Left ventricle myocardium superior (tissue), 1 donor: Measurements from ENCODE around the gene NKX1-1. TPM values are rescaled to one million over a fixed set of nuclear protein-coding genes. Genes with fewer than 3 reads are reported as not detected.

Experiments used
- ATAC-seq: fragments of 200-7000 bp; cut with Tn5 transposase; one replicate; pipeline ENCODE4 v1.9.1; 2020; ENCODE audit warnings: mild to moderate bottlenecking, moderate library complexity
- DNase-seq: peaks from one replicate; pipeline ENCODE4 v3.0.0-alpha.2; 2020
- intact Hi-C: fragments of 100-400 bp; cut with micrococcal nuclease; formaldehyde crosslinking; loops from one replicate; pipeline ENCODE4 v1.11.0; 2022
- total RNA-seq: library from RNA; stranded (reverse); fragmentation: NEBNext Ultra II Directional; extraction: Animal tissue kit (Norgen Biotek cat#: 25700); gene quantifications from one replicate; pipeline ENCODE4 v1.2.1, GENCODE V29; 2021
- donor health status: DM: no; HTN: yes; CAD: no; lungs with severe emphysema.

The NKX1-1 gene
- total RNA-seq, 1 donor from 2014 or later, result not detected

DNA sequence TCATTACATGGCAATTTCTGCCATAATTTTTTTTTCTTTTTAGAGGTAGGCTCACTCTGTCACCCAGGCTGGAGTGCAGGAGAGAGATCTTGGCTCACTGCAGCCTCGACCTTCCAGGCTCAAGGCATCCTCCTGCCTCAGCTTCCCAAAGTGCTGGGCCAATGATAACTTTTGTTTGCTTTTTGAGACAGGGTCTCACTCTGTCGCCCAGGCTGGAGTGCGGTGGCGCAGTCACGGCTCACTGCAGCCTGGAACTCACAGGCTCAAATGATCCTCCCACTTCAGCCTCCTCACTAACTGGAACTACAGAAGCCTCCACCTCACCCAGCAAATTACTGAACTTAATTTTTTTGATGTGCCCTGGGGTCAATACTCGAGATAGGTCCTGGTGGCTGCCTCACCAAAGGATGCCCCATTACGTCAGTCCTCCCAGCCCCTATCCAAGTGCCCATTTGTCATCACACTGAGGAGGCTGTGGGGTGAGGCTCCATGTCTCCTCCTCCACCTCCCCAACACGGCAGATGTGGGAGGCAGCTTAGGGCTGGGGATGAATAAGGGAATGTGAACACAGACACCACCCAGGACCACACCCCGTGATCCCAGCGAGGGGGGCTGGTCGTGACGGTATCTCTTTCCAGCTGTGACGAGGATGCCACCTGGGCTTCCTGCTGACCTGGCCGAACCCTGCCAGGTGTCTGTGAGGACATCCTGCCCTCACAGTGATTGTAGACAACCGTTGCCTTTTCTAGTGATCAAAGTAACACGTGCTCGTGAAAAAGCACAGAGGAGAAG, 12.4 kb upstream of the NKX1-1 start:
- intact Hi-C loops, result no loop called here
- DNase-seq, result no peak
- no peak for ATAC-seq

DNA sequence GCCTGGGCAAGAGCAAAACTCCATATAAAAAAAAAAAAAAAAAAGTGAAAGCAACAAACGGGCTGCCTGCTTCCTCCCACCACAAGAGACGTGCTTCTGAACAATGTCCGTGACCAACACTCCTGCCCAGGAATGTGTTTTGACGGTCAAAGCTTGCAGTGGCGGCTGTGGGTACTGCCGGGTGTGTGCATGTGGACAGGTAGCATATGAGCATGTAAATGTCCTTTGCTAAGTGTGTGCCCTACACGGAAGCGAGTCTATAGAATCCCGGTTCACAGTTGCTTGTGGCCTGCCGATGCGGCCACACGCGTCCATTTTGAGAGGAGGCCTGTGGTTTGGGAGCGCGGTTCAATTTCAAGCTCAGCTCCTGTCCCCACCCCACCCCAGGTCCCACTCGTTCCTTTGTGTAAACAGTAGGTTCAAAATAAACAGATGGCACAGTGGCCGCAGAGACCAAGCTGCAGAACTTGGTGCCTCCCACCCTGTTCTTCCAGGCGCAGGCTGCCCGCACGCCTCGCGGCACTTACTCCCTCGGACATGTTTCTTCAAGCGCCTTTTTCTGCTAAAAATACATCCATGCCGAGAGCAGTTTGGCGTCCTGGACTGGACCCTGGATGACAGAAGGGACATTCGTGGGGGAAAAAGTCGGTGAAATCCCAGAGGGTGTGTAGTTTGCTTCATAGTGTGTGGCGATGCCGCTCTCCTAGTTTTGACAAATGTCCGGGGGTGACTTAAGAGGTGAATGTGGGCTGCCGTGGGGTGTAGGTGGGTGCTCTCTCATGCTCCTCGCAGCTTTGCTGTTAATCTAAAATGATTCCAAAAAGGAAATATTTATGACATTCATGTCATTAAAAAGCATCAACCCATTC, 11.5 kb upstream of the NKX1-1 start:
- ATAC-seq (no peak), DNase-seq (no peak)
- intact Hi-C loops, result no loop called here

GRCh38 chr4:1416948-1417260, 10.7 kb upstream of the NKX1-1 start:
- intact Hi-C loops, result no loop called here
- DNase-seq (no peak), ATAC-seq (no peak)

DNA sequence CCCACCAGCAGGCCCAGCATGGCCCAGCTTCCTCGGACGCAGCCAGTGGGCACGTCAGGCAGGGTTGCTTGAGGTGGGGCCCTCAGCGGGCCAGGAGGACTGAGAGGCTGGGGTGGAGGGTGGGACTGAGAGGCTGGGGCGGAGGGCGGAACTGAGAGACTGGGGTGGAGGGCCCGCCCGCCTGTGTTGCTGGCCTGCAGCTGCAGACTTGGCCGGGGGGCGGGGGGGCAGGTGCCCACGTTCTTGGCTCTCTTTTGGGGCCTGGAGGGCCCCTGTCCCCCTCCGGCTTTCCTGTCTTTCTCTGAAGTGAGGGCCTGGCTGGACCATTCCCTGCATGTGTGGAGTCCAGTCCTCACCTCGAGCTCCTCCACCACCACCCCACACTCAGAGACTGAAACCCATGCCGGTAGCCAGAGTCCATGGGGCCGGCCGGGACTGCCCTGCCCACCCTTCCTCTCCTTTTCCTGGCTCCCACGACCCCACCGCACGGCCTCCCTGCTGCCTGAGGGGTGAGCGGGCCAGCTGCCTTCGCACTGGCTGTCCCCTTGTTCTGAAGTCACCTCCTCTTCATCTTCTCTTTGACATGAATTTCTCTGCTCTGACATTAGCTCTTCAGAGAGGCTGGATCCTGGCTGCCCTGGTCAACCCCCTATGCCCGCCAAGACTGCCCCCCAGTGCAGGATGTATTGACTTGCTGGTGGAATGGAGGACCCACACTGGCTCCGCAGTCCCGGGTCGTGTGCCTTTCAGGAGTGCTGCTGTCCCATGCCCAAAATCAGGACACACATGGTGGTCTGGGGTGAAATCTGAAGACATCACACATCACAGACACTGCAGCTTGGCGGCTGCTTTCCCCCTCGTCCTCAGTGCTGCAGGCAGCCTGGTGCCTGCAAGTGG, 10.1 kb upstream of the NKX1-1 start:
- no peak for ATAC-seq
- no peak for DNase-seq
- intact Hi-C loops, result no loop called here

GRCh38 chr4:1415681-1415981, 9.4 kb upstream of the NKX1-1 start:
- ATAC-seq, result no peak
- DNase-seq, result no peak
- intact Hi-C loops, result no loop called here

GRCh38 chr4:1414831-1415680, 8.8 kb upstream of the NKX1-1 start:
- ATAC-seq (no peak), DNase-seq (no peak)
- intact Hi-C loops, result no loop called here

GRCh38 chr4:1413687-1414479, 7.6 kb upstream of the NKX1-1 start:
- intact Hi-C loops, result no loop called here
- no peak for DNase-seq
- ATAC-seq, result no peak

DNA sequence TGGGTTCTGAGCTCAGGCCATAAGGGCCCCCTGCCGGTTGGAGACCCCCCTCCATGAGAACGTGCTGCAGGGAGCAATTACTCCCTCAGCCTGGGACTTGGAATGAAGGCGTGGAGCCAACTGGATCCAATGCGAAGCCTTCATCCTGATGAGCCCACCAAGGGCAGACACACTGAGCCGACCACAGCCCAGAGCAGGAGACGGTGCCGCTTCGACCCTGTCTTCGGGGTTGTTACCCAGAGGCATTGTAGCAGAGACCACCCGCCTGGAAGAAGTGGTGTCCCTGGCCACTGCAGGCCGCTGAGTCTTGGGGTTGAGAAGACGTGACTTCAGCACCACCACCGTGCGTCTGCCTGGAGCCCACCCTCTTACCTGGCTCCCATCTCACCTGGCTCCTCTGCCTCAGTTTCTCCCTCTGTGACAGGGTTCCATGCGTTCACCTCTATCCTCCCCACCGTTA, 7.0 kb upstream of the NKX1-1 start:
- ATAC-seq, result no peak
- DNase-seq, result no peak
- intact Hi-C loops, result no loop called here

GRCh38 chr4:1412376-1413203, 6.3 kb upstream of the NKX1-1 start:
- DNase-seq, result no peak
- intact Hi-C loops, result no loop called here
- ATAC-seq, result no peak

- DNase-seq (no peak), ATAC-seq (no peak)
- intact Hi-C loops, result no loop called here
These were observed 5.5 kb upstream of the NKX1-1 start for GRCh38 chr4:1411436-1412375.

- intact Hi-C loops, result no loop called here
- DNase-seq (peak; percentile 80), ATAC-seq (peak; percentile 84)
These were observed 4.5 kb upstream of the NKX1-1 start for GRCh38 chr4:1410491-1411325.

- DNase-seq (no peak), ATAC-seq (no peak)
- intact Hi-C loops, result no loop called here
These were observed 3.5 kb upstream of the NKX1-1 start for GRCh38 chr4:1409491-1410425.

GRCh38 chr4:1409079-1409478, 2.8 kb upstream of the NKX1-1 start:
- ATAC-seq, result no peak
- DNase-seq, result no peak
- intact Hi-C loops, result no loop called here

- intact Hi-C loops, result no loop called here
- ATAC-seq (no peak), DNase-seq (no peak)
These were observed 2.2 kb upstream of the NKX1-1 start for GRCh38 chr4:1408418-1408817.
